GM23338 (cell line): Measurements from ENCODE around the gene SLC39A11. TPM values are rescaled to one million over a fixed set of nuclear protein-coding genes. Genes with fewer than 3 reads are reported as not detected.

Experiments
- ATAC-seq: fragments of 200-7000 bp; cut with Tn5 transposase; 3 replicates; pipeline ENCODE4 v1.9.1; 2020
- DNase-seq: peaks from one replicate; pipeline ENCODE4 v3.0.0-alpha.2; 2015; ENCODE audit warnings: low spot score
- H2AFZ ChIP-seq: fragments of 200-600 bp; sonication (generic); 2 replicates; pipeline ENCODE4 v1.8.0; 2016; ENCODE audit warnings: antibody characterized with exemption, mild to moderate bottlenecking, moderate library complexity
- H3F3A ChIP-seq: fragments of 200-600 bp; sonication (generic); replicated peaks from 2 replicates; pipeline ENCODE4 v1.8.0; 2017; ENCODE audit warnings: antibody characterized with exemption, mixed run types, low read depth
- H3K27ac ChIP-seq: fragments of 200-600 bp; sonication (generic); 2 replicates; pipeline ENCODE4 v1.6.1; 2016; ENCODE audit warnings: low read depth
- H3K27me3 ChIP-seq: fragments of 200-600 bp; sonication (generic); 2 replicates; pipeline ENCODE4 v1.8.0; 2016; ENCODE audit warnings: mild to moderate bottlenecking, mixed run types, moderate library complexity; ENCODE audit not compliant: insufficient read depth
- H3K36me3 ChIP-seq: fragments of 200-600 bp; sonication (generic); 2 replicates; pipeline ENCODE4 v1.8.0; 2016; ENCODE audit warnings: mild to moderate bottlenecking; ENCODE audit not compliant: insufficient read depth
- H3K4me1 ChIP-seq: fragments of 200-600 bp; sonication (generic); 2 replicates; pipeline ENCODE4 v1.8.0; 2016; ENCODE audit warnings: mild to moderate bottlenecking, moderate library complexity; ENCODE audit not compliant: insufficient read depth
- H3K4me2 ChIP-seq: fragments of 200-600 bp; sonication (generic); 2 replicates; pipeline ENCODE4 v1.7.1; 2017; ENCODE audit warnings: mixed run types
- H3K4me3 ChIP-seq: fragments of 200-600 bp; sonication (generic); 2 replicates; pipeline ENCODE4 v1.6.1; 2016; ENCODE audit warnings: mixed run types
- H3K79me2 ChIP-seq: fragments of 200-600 bp; sonication (generic); replicated peaks from 2 replicates; pipeline ENCODE4 v1.8.0; 2017; ENCODE audit warnings: mild to moderate bottlenecking; ENCODE audit not compliant: insufficient read depth
- H3K9me2 ChIP-seq: fragments of 200-600 bp; sonication (generic); 2 replicates; pipeline ENCODE4 v1.8.0; 2017; ENCODE audit not compliant: insufficient read depth
- H4K20me1 ChIP-seq: fragments of 200-600 bp; sonication (generic); replicated peaks from 2 replicates; pipeline ENCODE4 v1.8.0; 2017; ENCODE audit warnings: mild to moderate bottlenecking; ENCODE audit not compliant: insufficient read depth
- H3K27ac Mint-ChIP-seq: 2 replicates; pipeline ENCODE4 v1.8.0; 2020; ENCODE audit warnings: inconsistent platforms, mild to moderate bottlenecking, moderate library complexity, mixed read lengths
- H3K27me3 Mint-ChIP-seq: 3 replicates; pipeline ENCODE4 v1.8.0; 2022; ENCODE audit warnings: low read depth, mild to moderate bottlenecking, moderate library complexity, mixed read lengths, inconsistent platforms; ENCODE audit not compliant: insufficient read depth, poor library complexity
- H3K36me3 Mint-ChIP-seq: 3 replicates; pipeline ENCODE4 v1.8.0; 2021; ENCODE audit warnings: low read depth, mild to moderate bottlenecking, inconsistent platforms, moderate library complexity, mixed read lengths
- H3K4me1 Mint-ChIP-seq: 3 replicates; pipeline ENCODE4 v1.8.0; 2020; ENCODE audit warnings: mild to moderate bottlenecking, inconsistent platforms, mixed read lengths
- H3K4me3 Mint-ChIP-seq: 3 replicates; pipeline ENCODE4 v1.8.0; 2021; ENCODE audit warnings: moderate library complexity, mild to moderate bottlenecking, inconsistent platforms, mixed read lengths
- H3K9me3 Mint-ChIP-seq: 3 replicates; pipeline ENCODE4 v1.8.0; 2020; ENCODE audit warnings: moderate library complexity, mild to moderate bottlenecking, inconsistent platforms, mixed read lengths
- CREB1 ChIP-seq: fragments of 250-450 bp; sonication (Bioruptor Pico); IDR thresholded peaks from 2 replicates; pipeline ENCODE4 v1.5.0; 2020; ENCODE audit warnings: low read depth, mild to moderate bottlenecking, moderate library complexity
- ETS1 ChIP-seq: IDR thresholded peaks from 2 replicates; pipeline ENCODE4 v1.6.1; 2016; ENCODE audit warnings: antibody characterized with exemption
- EZH2 ChIP-seq: fragments of 200-600 bp; sonication (generic); IDR thresholded peaks from one replicate; pipeline ENCODE4 v1.8.0; 2017; ENCODE audit warnings: antibody characterized with exemption, mild to moderate bottlenecking, low read depth; ENCODE audit not compliant: unreplicated experiment
- EZH2phosphoT487 ChIP-seq: fragments of 200-600 bp; sonication (generic); IDR thresholded peaks from one replicate; pipeline ENCODE4 v1.8.1; 2018; ENCODE audit warnings: antibody characterized with exemption; ENCODE audit not compliant: unreplicated experiment
- JUNB ChIP-seq: IDR thresholded peaks from one replicate; pipeline ENCODE4 v1.6.1; 2016; ENCODE audit warnings: antibody characterized with exemption; ENCODE audit not compliant: unreplicated experiment
- ZNF331 ChIP-seq: fragments of 250-450 bp; sonication (Bioruptor Pico); IDR thresholded peaks from 2 replicates; pipeline ENCODE4 v1.5.0; 2020; ENCODE audit warnings: low read depth, mild to moderate bottlenecking, moderate library complexity
- polyA plus RNA-seq: library from polyadenylated mRNA; unstranded; fragments of >200 nt; fragmentation: Nextera tagmentation; extraction: Ambion mirVana; gene quantifications from 2 replicates; pipeline ENCODE4 v1.2.1, GENCODE V29; 2016
- total RNA-seq: library from RNA; depleted of rRNA; stranded (reverse); fragments of >200 nt; shearing (Covaris generic); gene quantifications from 2 replicates; pipeline ENCODE4 v1.2.3, GENCODE V29; 2014
- TF ChIP-seq, protein P1 (sequence below): fragments of 250-450 bp; sonication (Bioruptor Pico); IDR thresholded peaks from 2 replicates; pipeline ENCODE4 v1.5.0; 2020; ENCODE audit warnings: mild to moderate bottlenecking, moderate library complexity

The SLC39A11 gene
- total and polyA plus RNA-seq, 2 experiments from 2014 or later: 10.8 to 18.1 TPM

DNA sequence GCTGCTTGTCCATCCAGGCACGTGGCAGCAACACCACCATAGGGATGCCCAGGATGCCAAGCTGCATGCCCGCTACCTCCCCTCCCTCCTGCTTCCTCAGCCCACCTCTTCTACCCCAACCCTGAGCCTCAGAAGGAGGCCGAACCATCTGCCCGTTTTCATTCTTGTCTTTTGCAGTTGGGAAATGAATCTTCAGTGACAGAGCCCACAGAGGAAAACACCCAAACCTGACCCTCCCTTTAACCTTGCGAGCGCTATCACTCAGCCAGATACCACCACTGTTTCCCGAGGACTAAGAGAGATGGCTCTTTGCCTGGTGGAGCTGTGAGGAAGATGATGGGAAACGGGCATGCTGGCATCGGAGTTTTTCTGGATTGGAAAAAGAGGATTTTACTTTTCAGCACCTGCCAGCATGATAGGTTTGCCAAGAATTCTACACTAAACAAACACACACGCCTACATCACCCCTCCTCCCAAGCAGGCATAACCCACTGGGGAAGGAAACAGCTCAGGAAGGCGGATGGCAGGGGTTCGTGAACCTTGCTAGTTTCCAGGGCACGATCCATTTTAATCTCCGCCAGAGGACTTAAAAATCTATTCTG, 457.4 kb downstream of the SLC39A11 start (continued):
- TF ChIP-seq, protein P1, sequence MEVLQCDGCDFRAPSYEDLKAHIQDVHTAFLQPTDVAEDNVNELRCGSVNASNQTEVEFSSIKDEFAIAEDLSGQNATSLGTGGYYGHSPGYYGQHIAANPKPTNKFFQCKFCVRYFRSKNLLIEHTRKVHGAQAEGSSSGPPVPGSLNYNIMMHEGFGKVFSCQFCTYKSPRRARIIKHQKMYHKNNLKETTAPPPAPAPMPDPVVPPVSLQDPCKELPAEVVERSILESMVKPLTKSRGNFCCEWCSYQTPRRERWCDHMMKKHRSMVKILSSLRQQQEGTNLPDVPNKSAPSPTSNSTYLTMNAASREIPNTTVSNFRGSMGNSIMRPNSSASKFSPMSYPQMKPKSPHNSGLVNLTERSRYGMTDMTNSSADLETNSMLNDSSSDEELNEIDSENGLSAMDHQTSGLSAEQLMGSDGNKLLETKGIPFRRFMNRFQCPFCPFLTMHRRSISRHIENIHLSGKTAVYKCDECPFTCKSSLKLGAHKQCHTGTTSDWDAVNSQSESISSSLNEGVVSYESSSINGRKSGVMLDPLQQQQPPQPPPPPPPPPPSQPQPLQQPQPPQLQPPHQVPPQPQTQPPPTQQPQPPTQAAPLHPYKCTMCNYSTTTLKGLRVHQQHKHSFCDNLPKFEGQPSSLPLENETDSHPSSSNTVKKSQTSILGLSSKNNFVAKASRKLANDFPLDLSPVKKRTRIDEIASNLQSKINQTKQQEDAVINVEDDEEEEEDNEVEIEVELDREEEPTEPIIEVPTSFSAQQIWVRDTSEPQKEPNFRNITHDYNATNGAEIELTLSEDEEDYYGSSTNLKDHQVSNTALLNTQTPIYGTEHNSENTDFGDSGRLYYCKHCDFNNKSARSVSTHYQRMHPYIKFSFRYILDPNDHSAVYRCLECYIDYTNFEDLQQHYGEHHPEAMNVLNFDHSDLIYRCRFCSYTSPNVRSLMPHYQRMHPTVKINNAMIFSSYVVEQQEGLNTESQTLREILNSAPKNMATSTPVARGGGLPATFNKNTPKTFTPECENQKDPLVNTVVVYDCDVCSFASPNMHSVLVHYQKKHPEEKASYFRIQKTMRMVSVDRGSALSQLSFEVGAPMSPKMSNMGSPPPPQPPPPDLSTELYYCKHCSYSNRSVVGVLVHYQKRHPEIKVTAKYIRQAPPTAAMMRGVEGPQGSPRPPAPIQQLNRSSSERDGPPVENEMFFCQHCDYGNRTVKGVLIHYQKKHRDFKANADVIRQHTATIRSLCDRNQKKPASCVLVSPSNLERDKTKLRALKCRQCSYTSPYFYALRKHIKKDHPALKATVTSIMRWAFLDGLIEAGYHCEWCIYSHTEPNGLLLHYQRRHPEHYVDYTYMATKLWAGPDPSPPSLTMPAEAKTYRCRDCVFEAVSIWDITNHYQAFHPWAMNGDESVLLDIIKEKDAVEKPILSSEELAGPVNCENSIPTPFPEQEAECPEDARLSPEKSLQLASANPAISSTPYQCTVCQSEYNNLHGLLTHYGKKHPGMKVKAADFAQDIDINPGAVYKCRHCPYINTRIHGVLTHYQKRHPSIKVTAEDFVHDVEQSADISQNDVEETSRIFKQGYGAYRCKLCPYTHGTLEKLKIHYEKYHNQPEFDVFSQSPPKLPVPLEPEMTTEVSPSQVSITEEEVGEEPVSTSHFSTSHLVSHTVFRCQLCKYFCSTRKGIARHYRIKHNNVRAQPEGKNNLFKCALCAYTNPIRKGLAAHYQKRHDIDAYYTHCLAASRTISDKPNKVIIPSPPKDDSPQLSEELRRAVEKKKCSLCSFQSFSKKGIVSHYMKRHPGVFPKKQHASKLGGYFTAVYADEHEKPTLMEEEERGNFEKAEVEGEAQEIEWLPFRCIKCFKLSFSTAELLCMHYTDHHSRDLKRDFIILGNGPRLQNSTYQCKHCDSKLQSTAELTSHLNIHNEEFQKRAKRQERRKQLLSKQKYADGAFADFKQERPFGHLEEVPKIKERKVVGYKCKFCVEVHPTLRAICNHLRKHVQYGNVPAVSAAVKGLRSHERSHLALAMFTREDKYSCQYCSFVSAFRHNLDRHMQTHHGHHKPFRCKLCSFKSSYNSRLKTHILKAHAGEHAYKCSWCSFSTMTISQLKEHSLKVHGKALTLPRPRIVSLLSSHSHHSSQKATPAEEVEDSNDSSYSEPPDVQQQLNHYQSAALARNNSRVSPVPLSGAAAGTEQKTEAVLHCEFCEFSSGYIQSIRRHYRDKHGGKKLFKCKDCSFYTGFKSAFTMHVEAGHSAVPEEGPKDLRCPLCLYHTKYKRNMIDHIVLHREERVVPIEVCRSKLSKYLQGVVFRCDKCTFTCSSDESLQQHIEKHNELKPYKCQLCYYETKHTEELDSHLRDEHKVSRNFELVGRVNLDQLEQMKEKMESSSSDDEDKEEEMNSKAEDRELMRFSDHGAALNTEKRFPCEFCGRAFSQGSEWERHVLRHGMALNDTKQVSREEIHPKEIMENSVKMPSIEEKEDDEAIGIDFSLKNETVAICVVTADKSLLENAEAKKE (CRISPR knock-in tag): no peak
- no peak for TF ChIP-seq JUNB

DNA sequence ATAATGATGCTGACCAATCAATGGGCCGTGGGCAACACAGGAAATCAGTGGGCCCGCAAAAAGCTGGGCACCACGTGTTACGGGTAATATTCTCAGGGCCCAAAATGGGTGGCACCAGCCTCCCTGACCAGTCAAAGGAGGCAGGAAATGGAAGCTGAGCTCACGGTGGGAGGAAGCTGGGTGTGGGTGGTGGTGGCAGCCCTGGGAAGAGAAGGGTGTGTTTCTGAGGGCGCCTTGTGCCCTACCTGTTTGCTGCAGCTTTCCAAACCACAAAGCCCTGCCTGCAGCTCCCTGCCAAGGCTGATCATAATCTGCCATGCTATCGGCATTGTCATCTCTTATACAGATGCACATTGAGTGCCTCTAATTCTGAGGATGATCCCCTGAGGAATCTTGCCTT, 457.9 kb downstream of the SLC39A11 start:
- no peaks in the 10 kb centered on the region for H3K9me3 Mint-ChIP-seq
- no peaks in the 10 kb centered on the region for H3F3A ChIP-seq
- no peak overlapping the region for H3K27ac ChIP-seq
- no peaks in the 10 kb centered on the region for H3K27me3 Mint-ChIP-seq
- no peaks in the 10 kb centered on the region for H3K36me3 ChIP-seq
- no peak overlapping the region for H3K4me3 ChIP-seq
- no peaks in the 10 kb centered on the region for H3K36me3 Mint-ChIP-seq
- H3K9me2 ChIP-seq: no peaks in the 10 kb centered on the region
- no peak overlapping the region for H3K4me3 Mint-ChIP-seq
- no peak for ATAC-seq
- H3K27me3 ChIP-seq: no peaks in the 10 kb centered on the region
- H3K4me2 ChIP-seq: no peak overlapping the region
- H2AFZ ChIP-seq: no peak overlapping the region
- peaks cover 2% of the 10 kb centered on the region; the same call in 1 of the 3 replicates for H3K4me1 Mint-ChIP-seq
- H3K27ac Mint-ChIP-seq: no peak overlapping the region
- no peaks in the 10 kb centered on the region for H3K4me1 ChIP-seq
- DNase-seq: no peak
- H4K20me1 ChIP-seq: no peaks in the 10 kb centered on the region
- no peaks in the 10 kb centered on the region for H3K79me2 ChIP-seq
- TF ChIP-seq ETS1 (no peak), EZH2 (no peak), JUNB (no peak), ZNF331 (CRISPR knock-in tag) (no peak), CREB1 (no peak), EZH2phosphoT487 (no peak)
- TF ChIP-seq, protein P1 (CRISPR knock-in tag): no peak
